HEK293T (cell line): ENCODE measurements around the gene ABI3BP.

Experiments
- CTCF ChIA-PET: fragments of 350-600 bp; formaldehyde crosslinking; extraction: SDS; loops from one replicate; lab custom pipeline; 2021; ENCODE audit warnings: antibody characterized with exemption, inconsistent platforms; lab: Yijun Ruan, JAX
- POLR2A ChIA-PET: fragments of 350-600 bp; formaldehyde crosslinking; extraction: SDS; loops from one replicate; lab custom pipeline; 2020; ENCODE audit warnings: antibody characterized with exemption, inconsistent platforms; lab: Yijun Ruan, JAX
- DNase-seq: peaks from one replicate; pipeline ENCODE4 v3.0.0; 2012; ENCODE audit warnings: mixed read lengths; ENCODE audit errors: extremely low spot score
- ARNT ChIP-seq: fragments of 450-650 bp; IDR thresholded peaks from 2 replicates; pipeline ENCODE4 v1.6.1; 2017; ENCODE audit warnings: mild to moderate bottlenecking
- BHLHE40 ChIP-seq: fragments of 450-650 bp; IDR thresholded peaks from 2 replicates; pipeline ENCODE4 v1.6.1; 2016; ENCODE audit warnings: mild to moderate bottlenecking, moderate library complexity, borderline replicate concordance
- CTBP1 ChIP-seq: fragments of 450-650 bp; IDR thresholded peaks from 2 replicates; pipeline ENCODE4 v1.6.1; 2016; ENCODE audit warnings: borderline replicate concordance
- ELF4 ChIP-seq: fragments of 450-650 bp; IDR thresholded peaks from 2 replicates; pipeline ENCODE4 v1.6.1; 2017; ENCODE audit warnings: antibody characterized with exemption
- FOXA1 ChIP-seq: fragments of 450-650 bp; IDR thresholded peaks from 2 replicates; pipeline ENCODE4 v1.6.1; 2016; ENCODE audit warnings: mild to moderate bottlenecking
- FOXK2 ChIP-seq: fragments of 450-650 bp; IDR thresholded peaks from 2 replicates; pipeline ENCODE4 v1.6.1; 2016; ENCODE audit warnings: mild to moderate bottlenecking
- FOXM1 ChIP-seq: fragments of 450-650 bp; IDR thresholded peaks from 2 replicates; pipeline ENCODE4 v1.6.1; 2017; ENCODE audit warnings: mild to moderate bottlenecking, borderline replicate concordance
- HDGF ChIP-seq: fragments of 450-650 bp; IDR thresholded peaks from 2 replicates; pipeline ENCODE4 v1.6.1; 2017; ENCODE audit warnings: antibody characterized with exemption, borderline replicate concordance
- L3MBTL2 ChIP-seq: fragments of 450-650 bp; conservative IDR thresholded peaks from 2 replicates; pipeline ENCODE4 v1.6.1; 2016; ENCODE audit warnings: mild to moderate bottlenecking
- LEF1 ChIP-seq: fragments of 450-650 bp; IDR thresholded peaks from 2 replicates; pipeline ENCODE4 v1.6.1; 2017; ENCODE audit warnings: mild to moderate bottlenecking, borderline replicate concordance
- NFRKB ChIP-seq: fragments of 450-650 bp; IDR thresholded peaks from 2 replicates; pipeline ENCODE4 v1.6.1; 2016; ENCODE audit warnings: mild to moderate bottlenecking, moderate library complexity
- SP1 ChIP-seq: fragments of 450-650 bp; IDR thresholded peaks from 2 replicates; pipeline ENCODE4 v1.6.1; 2017
- SUZ12 ChIP-seq: fragments of 450-650 bp; IDR thresholded peaks from 2 replicates; pipeline ENCODE4 v1.6.1; 2016; ENCODE audit warnings: mild to moderate bottlenecking
- TARDBP ChIP-seq: fragments of 450-650 bp; IDR thresholded peaks from 2 replicates; pipeline ENCODE4 v1.6.1; 2016
- ZNF384 ChIP-seq: fragments of 450-650 bp; IDR thresholded peaks from 2 replicates; pipeline ENCODE4 v1.6.1; 2016
- TF ChIP-seq, protein P1 (sequence below): fragments of 450-650 bp; IDR thresholded peaks from 2 replicates; pipeline ENCODE4 v1.6.1; 2016

ABI3BP gene

DNA sequence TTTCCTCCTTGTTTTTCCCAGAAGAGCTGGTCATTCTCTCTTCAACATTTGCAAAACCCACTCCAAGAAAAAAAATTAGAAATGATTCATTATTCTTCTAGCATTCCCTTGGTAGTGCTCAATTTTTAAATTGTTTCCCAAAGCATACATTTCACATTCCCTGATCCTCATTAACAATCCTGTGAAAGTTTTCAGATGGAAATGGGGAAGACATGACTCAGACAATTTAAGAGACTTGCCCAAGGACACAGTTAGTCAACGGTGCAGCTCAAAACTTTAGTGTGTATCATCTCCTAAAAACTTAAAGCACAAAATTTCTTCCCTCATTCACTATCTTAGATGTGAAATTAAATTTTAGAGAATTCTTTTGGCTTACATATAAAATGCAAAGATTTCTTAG is 17.1 kb upstream of the ABI3BP start:
- no peak for DNase-seq
- ChIA-PET CTCF (no interaction called here), POLR2A (no interaction called here)
- TF ChIP-seq FOXM1 = no peak
- TF ChIP-seq, protein P1, sequence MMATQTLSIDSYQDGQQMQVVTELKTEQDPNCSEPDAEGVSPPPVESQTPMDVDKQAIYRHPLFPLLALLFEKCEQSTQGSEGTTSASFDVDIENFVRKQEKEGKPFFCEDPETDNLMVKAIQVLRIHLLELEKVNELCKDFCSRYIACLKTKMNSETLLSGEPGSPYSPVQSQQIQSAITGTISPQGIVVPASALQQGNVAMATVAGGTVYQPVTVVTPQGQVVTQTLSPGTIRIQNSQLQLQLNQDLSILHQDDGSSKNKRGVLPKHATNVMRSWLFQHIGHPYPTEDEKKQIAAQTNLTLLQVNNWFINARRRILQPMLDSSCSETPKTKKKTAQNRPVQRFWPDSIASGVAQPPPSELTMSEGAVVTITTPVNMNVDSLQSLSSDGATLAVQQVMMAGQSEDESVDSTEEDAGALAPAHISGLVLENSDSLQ = no peak
- TF ChIP-seq FOXA1 = no peak
- no peak for TF ChIP-seq CTBP1
- TF ChIP-seq BHLHE40 = no peak
- no peak for TF ChIP-seq HDGF
- TF ChIP-seq ELF4 = no peak

DNA sequence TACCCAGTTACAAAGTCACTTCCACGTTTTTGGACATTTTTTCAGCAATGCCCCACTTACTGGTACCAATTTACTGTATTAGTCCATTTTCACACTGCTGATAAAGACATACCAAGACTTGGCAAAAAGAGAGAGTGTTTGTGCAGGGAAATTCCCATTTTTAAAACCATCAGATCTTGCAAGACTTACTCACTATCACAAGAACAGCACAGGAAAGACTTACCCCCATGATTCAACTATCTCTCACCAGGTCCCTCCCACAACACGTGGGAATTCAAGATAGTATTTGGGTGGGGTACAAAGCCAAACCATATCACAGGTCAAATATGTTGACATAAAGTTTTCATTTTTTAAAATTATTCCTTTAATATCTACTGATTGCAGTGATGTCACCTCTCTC is 16.2 kb upstream of the ABI3BP start:
- no peak for TF ChIP-seq FOXA1
- TF ChIP-seq FOXK2 = no peak
- TF ChIP-seq SP1 = no peak
- TF ChIP-seq TARDBP = no peak
- TF ChIP-seq HDGF = no peak
- TF ChIP-seq L3MBTL2 = no peak
- TF ChIP-seq BHLHE40 = no peak
- ChIA-PET POLR2A (no interaction called here), CTCF (no interaction called here)
- no peak for DNase-seq

DNA sequence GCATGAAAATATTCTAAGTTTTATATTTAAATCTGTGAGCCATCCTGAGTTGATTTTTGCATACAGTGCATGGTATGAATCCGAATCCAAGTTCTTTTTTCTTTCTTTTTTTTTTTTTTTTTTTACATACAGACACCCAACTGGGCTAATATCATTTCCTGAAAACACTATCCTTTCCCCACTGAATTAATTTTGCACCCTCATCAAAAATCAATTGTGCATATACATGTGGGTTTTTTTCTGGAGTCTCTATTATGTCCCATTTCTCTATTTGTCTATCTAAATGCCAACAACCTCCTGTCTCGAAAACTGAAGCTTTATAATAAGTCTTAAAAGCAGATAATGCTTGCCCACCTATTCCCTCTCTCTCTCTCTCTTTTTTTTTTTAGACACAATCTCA is 5.9 kb upstream of the ABI3BP start:
- no peak for TF ChIP-seq FOXK2
- TF ChIP-seq L3MBTL2 = no peak
- TF ChIP-seq, protein P1 = no peak
- TF ChIP-seq SP1 = no peak
- no peak for TF ChIP-seq ZNF384
- TF ChIP-seq FOXA1 = no peak
- no peak for TF ChIP-seq TARDBP
- no peak for TF ChIP-seq SUZ12
- no peak for TF ChIP-seq NFRKB
- no peak for TF ChIP-seq HDGF
- TF ChIP-seq CTBP1 = no peak
- TF ChIP-seq ARNT = no peak
- ChIA-PET POLR2A (no interaction called here), CTCF (no interaction called here)
- no peak for DNase-seq

GRCh38 chr3:100994809-100995208 is 1.6 kb upstream of the ABI3BP start:
- TF ChIP-seq BHLHE40 = no peak
- POLR2A ChIA-PET = no interaction called here
- DNase-seq = no peak
- CTCF ChIA-PET = no interaction called here

- CTCF ChIA-PET = no interaction called here
- no peak for TF ChIP-seq ELF4
- TF ChIP-seq ARNT = no peak
- no peak for TF ChIP-seq SUZ12
- no peak for TF ChIP-seq CTBP1
- no peak for TF ChIP-seq SP1
- no peak for TF ChIP-seq FOXA1
- TF ChIP-seq, protein P1 = no peak
- no peak for TF ChIP-seq FOXM1
- no peak for TF ChIP-seq LEF1
- DNase-seq = no peak
- POLR2A ChIA-PET = no interaction called here
These were observed 966 bp upstream of the ABI3BP start for GRCh38 chr3:100994187-100994586.

- CTCF ChIA-PET = interaction anchor here (0.6 kb wide), 1 partner anchor 111 kb away, joined by 3 read pairs; no protein-coding TSS in a partner anchor
- DNase-seq = peak; percentile 27
- POLR2A ChIA-PET = interaction anchor here (0.8 kb wide), 1 partner anchor 283 kb away, joined by 3 read pairs; the partner anchor contains the start of gene TFG
- TF ChIP-seq SUZ12 = no peak
- no peak for TF ChIP-seq L3MBTL2
- no peak for TF ChIP-seq LEF1
- TF ChIP-seq, protein P1 = no peak
These were observed 799 bp downstream of the ABI3BP start for GRCh38 chr3:100992231-100993012.
